Osteocyte (in vitro differentiated cells): ENCODE data around the gene GM2A. TPM values are rescaled to one million over a fixed set of nuclear protein-coding genes. Genes with fewer than 3 reads are reported as not detected.
"Not testable (repeated sequence)": the region's sequence is repeated elsewhere in the genome, so short reads cannot be mapped to it uniquely, and the experiment has no call there.

Source experiments
- DNase-seq: peaks from one replicate; pipeline ENCODE4 v3.0.0; 2021; ENCODE audit warnings: mixed read lengths; ENCODE audit not compliant: unreplicated experiment; ENCODE audit errors: extremely low spot score
- H3K27ac Mint-ChIP-seq: one replicate; pipeline ENCODE4 v1.8.0; 2021; ENCODE audit warnings: mild to moderate bottlenecking, mixed read lengths; ENCODE audit not compliant: unreplicated experiment
- H3K27me3 Mint-ChIP-seq: one replicate; pipeline ENCODE4 v1.8.0; 2021; ENCODE audit warnings: mixed read lengths; ENCODE audit not compliant: unreplicated experiment
- H3K36me3 Mint-ChIP-seq: one replicate; pipeline ENCODE4 v1.8.0; 2021; ENCODE audit warnings: mixed read lengths; ENCODE audit not compliant: unreplicated experiment
- H3K4me1 Mint-ChIP-seq: one replicate; pipeline ENCODE4 v1.8.0; 2021; ENCODE audit warnings: mixed read lengths; ENCODE audit not compliant: unreplicated experiment
- H3K4me3 Mint-ChIP-seq: one replicate; pipeline ENCODE4 v1.8.0; 2021; ENCODE audit warnings: mild to moderate bottlenecking, moderate library complexity, mixed read lengths; ENCODE audit not compliant: unreplicated experiment
- H3K9me3 Mint-ChIP-seq: one replicate; pipeline ENCODE4 v1.8.0; 2021; ENCODE audit warnings: mixed read lengths; ENCODE audit not compliant: unreplicated experiment
- total RNA-seq: library from RNA; stranded (reverse); gene quantifications from 2 replicates; pipeline ENCODE4 v1.2.1, GENCODE V29; 2021
- TF ChIP-seq, protein P1 (sequence below): fragments of 200-600 bp; sonication (generic); IDR thresholded peaks from 2 replicates; pipeline ENCODE4 v1.5.0; 2021; ENCODE audit warnings: antibody characterized with exemption, mild to moderate bottlenecking, moderate library complexity

The GM2A gene
- total RNA-seq, 1 donor from 2014 or later: 28.2 TPM

DNA sequence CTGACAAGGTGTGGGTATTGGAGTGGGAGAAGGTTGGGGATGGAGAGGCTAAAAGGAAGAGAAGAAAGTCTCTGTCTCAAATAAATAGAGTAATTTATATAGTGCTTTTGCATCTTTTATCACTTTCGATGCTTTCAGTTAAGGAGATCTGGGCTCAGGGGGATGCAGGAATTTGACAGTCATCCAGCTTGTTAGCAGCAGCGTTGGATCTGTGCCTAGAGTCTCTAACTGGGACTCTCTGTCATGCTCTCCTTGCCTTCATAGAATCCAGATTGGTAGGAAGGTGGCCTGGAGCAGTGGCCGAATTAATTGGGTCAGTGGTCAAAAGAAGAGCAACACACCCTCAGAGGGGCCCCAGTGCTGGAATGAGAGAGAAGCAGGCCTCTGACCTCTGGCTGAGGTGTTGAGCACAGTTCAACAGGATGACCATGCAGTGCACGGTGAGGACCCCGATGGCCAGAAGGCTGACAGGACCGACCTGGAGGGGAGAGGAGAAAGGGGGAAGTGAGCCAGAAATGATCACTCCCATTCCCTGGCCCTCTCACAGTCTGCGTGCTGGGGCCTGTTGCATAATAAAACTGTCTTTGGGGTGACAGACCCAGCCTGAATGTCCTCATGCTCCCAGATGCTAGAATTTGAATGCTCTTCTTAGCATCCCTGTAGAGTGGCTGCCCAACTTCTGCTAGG lies 42.9 kb downstream of the GM2A start:
- TF ChIP-seq, protein P1, sequence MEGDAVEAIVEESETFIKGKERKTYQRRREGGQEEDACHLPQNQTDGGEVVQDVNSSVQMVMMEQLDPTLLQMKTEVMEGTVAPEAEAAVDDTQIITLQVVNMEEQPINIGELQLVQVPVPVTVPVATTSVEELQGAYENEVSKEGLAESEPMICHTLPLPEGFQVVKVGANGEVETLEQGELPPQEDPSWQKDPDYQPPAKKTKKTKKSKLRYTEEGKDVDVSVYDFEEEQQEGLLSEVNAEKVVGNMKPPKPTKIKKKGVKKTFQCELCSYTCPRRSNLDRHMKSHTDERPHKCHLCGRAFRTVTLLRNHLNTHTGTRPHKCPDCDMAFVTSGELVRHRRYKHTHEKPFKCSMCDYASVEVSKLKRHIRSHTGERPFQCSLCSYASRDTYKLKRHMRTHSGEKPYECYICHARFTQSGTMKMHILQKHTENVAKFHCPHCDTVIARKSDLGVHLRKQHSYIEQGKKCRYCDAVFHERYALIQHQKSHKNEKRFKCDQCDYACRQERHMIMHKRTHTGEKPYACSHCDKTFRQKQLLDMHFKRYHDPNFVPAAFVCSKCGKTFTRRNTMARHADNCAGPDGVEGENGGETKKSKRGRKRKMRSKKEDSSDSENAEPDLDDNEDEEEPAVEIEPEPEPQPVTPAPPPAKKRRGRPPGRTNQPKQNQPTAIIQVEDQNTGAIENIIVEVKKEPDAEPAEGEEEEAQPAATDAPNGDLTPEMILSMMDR: no peak
- Mint-ChIP-seq H3K27ac (no peak overlapping the region), H3K27me3 (peaks cover 21% of the 10 kb centered on the region), H3K36me3 (no peaks in the 10 kb centered on the region), H3K9me3 (peaks cover 5% of the 10 kb centered on the region), H3K4me3 (no peak overlapping the region), H3K4me1 (no peaks in the 10 kb centered on the region)
- DNase-seq: no peak

DNA sequence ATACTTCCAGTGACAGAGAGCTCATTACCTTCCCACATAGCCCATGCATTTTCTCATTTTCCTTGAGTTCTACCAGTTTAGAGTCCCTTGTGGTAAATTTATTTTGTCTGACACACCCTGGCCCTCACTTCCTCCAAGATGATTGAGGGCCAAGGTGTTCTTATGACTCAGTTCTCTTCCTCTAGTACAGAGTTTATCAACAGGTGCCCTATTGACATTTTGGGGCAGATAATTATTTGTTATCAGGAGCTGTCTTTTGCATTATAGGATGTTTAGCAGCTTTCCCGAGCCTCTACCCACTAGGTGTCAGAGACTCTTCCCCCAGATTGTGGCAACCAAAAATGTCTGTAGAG lies 43.5 kb downstream of the GM2A start:
- no peak overlapping the region for H3K4me3 Mint-ChIP-seq
- no peaks in the 10 kb centered on the region for H3K4me1 Mint-ChIP-seq
- TF ChIP-seq, protein P1: no peak
- no peak for DNase-seq
- no peak overlapping the region for H3K27ac Mint-ChIP-seq
- peaks cover 24% of the 10 kb centered on the region for H3K27me3 Mint-ChIP-seq
- peaks cover 1% of the 10 kb centered on the region for H3K9me3 Mint-ChIP-seq
- no peaks in the 10 kb centered on the region for H3K36me3 Mint-ChIP-seq

DNA sequence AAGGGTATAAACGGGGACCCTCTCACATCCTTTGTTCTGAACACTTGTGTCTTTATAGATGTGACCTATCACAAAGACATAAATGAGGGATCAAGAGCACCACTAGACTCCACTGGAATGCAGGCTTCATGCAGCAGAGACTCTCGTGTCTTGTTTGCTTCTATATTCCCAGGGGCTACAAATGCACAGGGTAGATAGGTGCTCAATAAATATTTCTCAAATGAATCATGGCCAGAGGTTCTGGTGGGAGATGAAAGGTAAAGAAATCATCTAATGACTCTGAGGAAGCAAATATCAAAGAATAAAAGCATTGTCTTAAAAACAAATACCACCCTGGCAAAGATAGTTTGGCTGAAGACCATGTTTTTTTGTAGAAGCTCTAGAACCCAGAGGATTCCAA lies 44.0 kb downstream of the GM2A start:
- no peaks in the 10 kb centered on the region for H3K9me3 Mint-ChIP-seq
- TF ChIP-seq, protein P1: no peak
- no peaks in the 10 kb centered on the region for H3K4me1 Mint-ChIP-seq
- H3K36me3 Mint-ChIP-seq: no peaks in the 10 kb centered on the region
- no peak overlapping the region for H3K27ac Mint-ChIP-seq
- H3K4me3 Mint-ChIP-seq: no peak overlapping the region
- H3K27me3 Mint-ChIP-seq: peaks cover 27% of the 10 kb centered on the region
- DNase-seq: no peak

DNA sequence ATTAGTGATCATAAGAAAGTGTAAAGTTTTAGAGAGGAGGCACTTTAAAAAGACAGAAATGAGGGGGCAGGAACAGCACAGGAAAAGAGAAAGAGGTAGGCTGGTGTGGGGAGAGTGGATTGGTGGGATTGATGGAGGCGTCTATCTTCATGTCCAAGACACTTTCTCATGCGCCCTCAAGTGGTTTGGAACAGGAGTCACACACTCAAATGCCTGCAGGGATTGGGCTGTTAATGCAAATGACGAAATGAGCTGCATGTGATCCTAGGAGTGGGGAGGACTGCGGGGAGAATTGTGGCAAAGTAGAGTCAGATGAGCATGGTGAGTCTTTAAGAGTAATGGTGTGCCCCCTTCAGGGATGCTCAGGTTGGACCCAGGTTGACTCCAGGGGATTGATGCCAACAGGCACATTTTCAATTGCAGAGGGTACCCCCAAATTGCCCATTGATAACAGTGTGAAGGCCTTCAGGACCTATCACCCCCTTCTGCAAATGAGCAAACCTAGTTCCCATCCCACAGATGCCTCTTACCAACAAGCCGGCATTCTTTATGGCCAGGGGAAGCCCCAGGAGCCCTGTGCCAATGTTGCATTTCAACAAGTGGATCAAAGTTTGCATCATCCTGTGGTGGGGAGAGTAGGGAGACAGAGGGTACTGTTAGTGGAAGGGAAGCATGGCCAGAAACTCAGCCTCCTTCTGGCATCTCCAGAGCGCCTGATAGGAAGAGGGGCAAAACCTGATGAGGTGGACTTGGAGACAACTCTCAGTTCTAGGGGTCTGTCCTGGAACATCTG lies 45.3 kb downstream of the GM2A start:
- Mint-ChIP-seq H3K27ac (no peak overlapping the region), H3K9me3 (no peaks in the 10 kb centered on the region), H3K4me1 (no peaks in the 10 kb centered on the region), H3K36me3 (no peaks in the 10 kb centered on the region), H3K4me3 (no peak overlapping the region), H3K27me3 (peaks cover 34% of the 10 kb centered on the region)
- peak; percentile 48 for DNase-seq
- TF ChIP-seq, protein P1: peak; percentile 44

DNA sequence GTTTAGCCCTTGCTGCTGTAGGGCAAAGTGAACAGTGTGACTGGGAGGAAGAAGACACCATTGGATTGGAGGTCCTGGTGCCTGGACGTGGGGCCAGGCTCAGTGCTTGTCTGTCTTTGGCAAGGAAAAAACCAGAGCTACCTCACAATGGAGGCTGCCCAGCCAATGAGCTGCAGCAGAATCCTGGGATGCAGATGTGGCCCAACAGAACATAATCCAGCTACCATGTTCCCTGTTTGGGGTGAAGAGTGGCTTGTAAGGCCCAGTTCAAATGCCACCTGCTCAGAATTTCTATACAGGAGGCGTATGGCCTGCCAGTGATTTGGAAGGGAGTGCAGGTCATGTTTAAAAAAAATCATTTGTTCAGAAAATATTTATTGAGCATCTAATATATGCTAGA lies 50.7 kb downstream of the GM2A start, which contains the start of gene SLC36A3:
TSS of gene SLC36A3 (minus strand) at position 101 of the 400 bp plus-strand sequence. CDS start 412 bp downstream, outside the sequence.
- H3K4me3 Mint-ChIP-seq: no peak within 1 kb of the TSS
- peaks cover 43% of the 10 kb centered on the region for H3K27me3 Mint-ChIP-seq
- no peak within 1 kb of the TSS for H3K27ac Mint-ChIP-seq
- H3K9me3 Mint-ChIP-seq: no peaks in the 10 kb centered on the region
- TF ChIP-seq, protein P1: no peak
- H3K4me1 Mint-ChIP-seq: no peaks in the 10 kb centered on the region
- H3K36me3 Mint-ChIP-seq: no peaks in the 10 kb centered on the region
- DNase-seq: peak; percentile 71

DNA sequence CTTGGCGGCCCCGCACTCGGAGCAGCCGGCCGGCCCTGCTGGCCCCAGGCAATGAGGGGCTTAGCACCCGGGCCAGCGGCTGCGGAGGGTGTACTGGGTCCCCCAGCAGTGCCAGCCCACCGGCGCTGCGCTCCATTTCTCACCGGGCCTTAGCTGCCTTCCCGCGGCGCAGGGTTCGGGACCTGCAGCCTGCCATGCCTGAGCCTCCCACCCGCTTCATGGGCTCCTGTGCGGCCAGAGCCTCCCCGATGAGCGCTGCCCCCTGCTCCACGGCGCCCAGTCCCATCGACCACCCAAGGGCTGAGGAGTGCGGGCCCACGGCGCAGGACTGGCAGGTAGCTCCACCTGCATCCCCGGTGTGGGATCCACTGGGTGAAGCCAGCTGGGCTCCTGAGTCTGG lies 56.3 kb downstream of the GM2A start:
- Mint-ChIP-seq H3K27me3 (peaks cover 39% of the 10 kb centered on the region), H3K9me3 (peaks cover 12% of the 10 kb centered on the region)
- DNase-seq: peak; percentile 80
- not testable (repeated sequence) for H3K27ac Mint-ChIP-seq, H3K4me1 Mint-ChIP-seq, H3K36me3 Mint-ChIP-seq, H3K4me3 Mint-ChIP-seq

DNA sequence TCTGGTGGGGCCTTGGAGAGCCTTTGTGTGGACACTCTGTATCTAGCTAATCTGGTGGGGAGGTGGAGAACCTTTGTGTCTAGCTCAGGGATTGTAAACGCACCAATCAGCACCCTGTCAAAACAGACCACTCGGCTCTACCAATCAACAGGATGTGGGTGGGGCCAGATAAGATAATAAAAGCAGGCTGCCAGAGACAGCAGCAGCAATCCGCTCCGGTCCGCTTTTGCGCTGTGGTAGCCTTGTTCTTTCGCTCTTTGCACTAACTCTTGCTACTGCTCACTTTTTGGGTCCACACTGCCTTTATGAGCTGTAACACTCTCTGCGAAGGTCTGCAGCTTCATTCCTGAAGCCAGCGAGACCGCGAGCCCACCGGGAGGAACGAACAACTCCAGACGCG lies 56.8 kb downstream of the GM2A start:
- H3K27ac Mint-ChIP-seq, H3K4me1 Mint-ChIP-seq, H3K4me3 Mint-ChIP-seq, H3K36me3 Mint-ChIP-seq: not testable (repeated sequence)
- H3K9me3 Mint-ChIP-seq: peaks cover 12% of the 10 kb centered on the region
- peaks cover 44% of the 10 kb centered on the region for H3K27me3 Mint-ChIP-seq
- DNase-seq: peak; percentile 54
